Gastrocnemius medialis (tissue), 4 donors: ENCODE results near the gene ZNF587.

ENCODE experiments used
- CTCF ChIP-seq, 5 experiments: fragments of 450-650 bp in 3 of 5; fragments of 200-600 bp in 2 of 5; sonication (generic) in 2 of 5; IDR thresholded peaks in 4 of 5; conservative IDR thresholded peaks in 1 of 5; 1 replicate in 4 of 5; 2 replicates in 1 of 5; pipeline ENCODE4 v1.5.1; 2016 to 2019; ENCODE audit warnings: antibody characterized with exemption in 5 of 5, mild to moderate bottlenecking in 3 of 5, moderate library complexity in 3 of 5
- POLR2A ChIP-seq, 2 donors: fragments of 450-650 bp; IDR thresholded peaks; one replicate each; pipeline ENCODE4 v1.6.1; 2017; ENCODE audit warnings: antibody characterized with exemption in 2 of 2, mild to moderate bottlenecking in 2 of 2, moderate library complexity in 2 of 2

GRCh38 chr19:57888107-57888559 is 38.5 kb downstream of the ZNF587 start:
- TF ChIP-seq POLR2A (IDR thresholded peaks at IDR 0.05) = no peak
- no peak for TF ChIP-seq CTCF (IDR thresholded peaks at IDR 0.05 in 4 of 5, conservative IDR thresholded peaks at IDR 0.05 in 1 of 5)
